H1 (cell line): ENCODE results near the gene EIPR1. TPM values are rescaled to one million over a fixed set of nuclear protein-coding genes. Genes with fewer than 3 reads are reported as not detected.

Experiments used
- CTCF ChIA-PET: fragments of 300-600 bp; sonication (Branson Sonifier 250); formaldehyde crosslinking; loops from one replicate; lab custom pipeline; 2021; ENCODE audit not compliant: partially characterized antibody; lab: Charles Lee
- POLR2A ChIA-PET: fragments of 300-600 bp; sonication (Branson Sonifier 250); formaldehyde crosslinking; loops from one replicate; lab custom pipeline; 2021; ENCODE audit warnings: inconsistent platforms; ENCODE audit not compliant: partially characterized antibody; lab: Charles Lee
- DNase-seq, 2 experiments: peaks; one replicate each; pipeline versions ENCODE4 v3.0.0 to v3.0.0-alpha.2; 2010 to 2022; ENCODE audit warnings: low spot score in 2 of 2, low read depth in 1 of 2, mixed read lengths in 1 of 2
- FAIRE-seq: peaks from 2 replicates; lab custom pipeline; 2011; peaks lifted over from hg19 to GRCh38; lab: Jason Lieb, UNC
- H2AFZ ChIP-seq: 2 replicates; pipeline ENCODE4 v1.8.1; 2012; ENCODE audit warnings: low read length, inconsistent platforms
- H2AK5ac ChIP-seq: 2 replicates; pipeline ENCODE4 v1.6.1; 2013; ENCODE audit warnings: low read depth, low read length
- H2BK120ac ChIP-seq: replicated peaks from 2 replicates; pipeline ENCODE3; 2013; ENCODE audit warnings: low read depth, low read length, inconsistent platforms
- H2BK12ac ChIP-seq: 2 replicates; pipeline ENCODE4 v1.6.1; 2013; ENCODE audit warnings: low read depth, low read length
- H2BK15ac ChIP-seq: 2 replicates; pipeline ENCODE4 v1.6.1; 2013; ENCODE audit warnings: low read length
- H2BK20ac ChIP-seq: 2 replicates; pipeline ENCODE4 v1.6.1; 2013; ENCODE audit warnings: low read length
- H2BK5ac ChIP-seq: 2 replicates; pipeline ENCODE4 v1.6.1; 2013; ENCODE audit warnings: low read depth, low read length
- H3K14ac ChIP-seq: 2 replicates; pipeline ENCODE4 v1.6.1; 2013; ENCODE audit warnings: inconsistent platforms; ENCODE audit not compliant: insufficient read length
- H3K18ac ChIP-seq: 2 replicates; pipeline ENCODE4 v1.6.1; 2013; ENCODE audit warnings: low read length; ENCODE audit errors: extremely low read depth
- H3K23ac ChIP-seq: 2 replicates; pipeline ENCODE4 v1.6.1; 2013; ENCODE audit warnings: inconsistent platforms; ENCODE audit not compliant: insufficient read length
- H3K23me2 ChIP-seq: 2 replicates; pipeline ENCODE4 v1.6.1; 2013; ENCODE audit warnings: low read depth, low read length
- H3K27ac ChIP-seq: 2 replicates; pipeline ENCODE4 v1.6.1; 2011; ENCODE audit warnings: low read depth, low read length, inconsistent platforms
- H3K27me3 ChIP-seq, 4 experiments: replicated peaks in 1 of 4; 1 replicate in 1 of 4; 2 replicates in 3 of 4; pipeline versions ENCODE4 v1.6.1 to v1.8.1; 2011 to 2013; ENCODE audit warnings: low read length in 3 of 4, mild to moderate bottlenecking in 3 of 4, inconsistent platforms in 2 of 4, mixed read lengths in 2 of 4, moderate library complexity in 1 of 4; ENCODE audit not compliant: control insufficient read depth in 3 of 4, insufficient read depth in 3 of 4; ENCODE audit errors: extremely low read depth in 1 of 4
- H3K36me3 ChIP-seq, 4 experiments: 2 replicates each; pipeline versions ENCODE4 v1.6.1 to v1.8.1; 2011 to 2013; ENCODE audit warnings: mild to moderate bottlenecking in 4 of 4, low read length in 3 of 4, moderate library complexity in 2 of 4, control low read depth in 1 of 4, inconsistent platforms in 1 of 4; ENCODE audit not compliant: insufficient read depth in 4 of 4, control insufficient read depth in 2 of 4
- H3K4ac ChIP-seq: replicated peaks from 2 replicates; pipeline ENCODE3; 2013; ENCODE audit warnings: low read length, low read depth, mixed read lengths, inconsistent platforms; ENCODE audit not compliant: insufficient read length
- H3K4me1 ChIP-seq, 4 experiments: replicated peaks in 1 of 4; 1 replicate in 1 of 4; 2 replicates in 3 of 4; pipeline versions ENCODE4 v1.6.1 to v1.8.1; 2011 to 2013; ENCODE audit warnings: low read length in 3 of 4, inconsistent platforms in 2 of 4, mixed read lengths in 1 of 4; ENCODE audit not compliant: insufficient read depth in 4 of 4, control insufficient read depth in 3 of 4
- H3K4me2 ChIP-seq, 2 experiments: 2 replicates each; pipeline versions ENCODE4 v1.6.1 to v1.8.1; 2011 to 2013; ENCODE audit warnings: low read depth in 2 of 2, low read length in 2 of 2, control low read depth in 1 of 2, inconsistent platforms in 1 of 2, mild to moderate bottlenecking in 1 of 2; ENCODE audit not compliant: insufficient read depth in 1 of 2
- H3K4me3 ChIP-seq, 4 experiments: fragments of 200-600, 300-600 bp in 1 of 4; sonication (generic), shearing (Covaris generic), sonication (Bioruptor Twin) in 1 of 4; 2 replicates each; pipeline versions ENCODE4 v1.5.1 to v1.8.1; 2011 to 2016; ENCODE audit warnings: low read length in 4 of 4, low read depth in 3 of 4, control low read depth in 2 of 4, inconsistent platforms in 2 of 4, mild to moderate bottlenecking in 2 of 4, mixed read lengths in 1 of 4, moderate library complexity in 1 of 4; ENCODE audit not compliant: insufficient read depth in 2 of 4; ENCODE audit errors: extremely low read depth in 1 of 4
- H3K56ac ChIP-seq: replicated peaks from 2 replicates; pipeline ENCODE3; 2013; ENCODE audit warnings: low read depth, mild to moderate bottlenecking, mixed read lengths, low read length, inconsistent platforms; ENCODE audit not compliant: insufficient read length
- H3K79me1 ChIP-seq: 2 replicates; pipeline ENCODE4 v1.6.1; 2013; ENCODE audit warnings: low read depth, low read length, control low read depth
- H3K79me2 ChIP-seq, 2 experiments: 2 replicates each; pipeline versions ENCODE4 v1.6.1 to v1.8.1; 2012 to 2013; ENCODE audit warnings: low read length in 2 of 2, mild to moderate bottlenecking in 2 of 2, inconsistent platforms in 1 of 2; ENCODE audit not compliant: insufficient read depth in 2 of 2, control insufficient read depth in 1 of 2
- H3K9ac ChIP-seq, 4 experiments: replicated peaks in 1 of 4; 1 replicate in 1 of 4; 2 replicates in 3 of 4; pipeline versions ENCODE4 v1.6.1 to v1.8.1; 2011 to 2013; ENCODE audit warnings: low read depth in 3 of 4, low read length in 3 of 4, control low read depth in 2 of 4, mild to moderate bottlenecking in 2 of 4, moderate library complexity in 2 of 4, inconsistent platforms in 1 of 4; ENCODE audit errors: extremely low read depth in 1 of 4
- H3K9me3 ChIP-seq, 2 experiments: 2 replicates each; pipeline versions ENCODE4 v1.6.1 to v1.8.1; 2012 to 2013; ENCODE audit warnings: mild to moderate bottlenecking in 2 of 2, moderate library complexity in 2 of 2, control low read depth in 1 of 2, inconsistent platforms in 1 of 2, low read depth in 1 of 2, low read length in 1 of 2, mixed read lengths in 1 of 2; ENCODE audit not compliant: insufficient read depth in 2 of 2
- H4K20me1 ChIP-seq, 2 experiments: replicated peaks in 1 of 2; 2 replicates each; pipeline versions ENCODE3 to v1.8.1; 2011 to 2013; ENCODE audit warnings: inconsistent platforms in 2 of 2, low read length in 2 of 2, mild to moderate bottlenecking in 1 of 2; ENCODE audit not compliant: insufficient read depth in 2 of 2, control insufficient read depth in 1 of 2
- H4K5ac ChIP-seq: 2 replicates; pipeline ENCODE4 v1.6.1; 2013; ENCODE audit warnings: low read length, low read depth, mixed read lengths, inconsistent platforms; ENCODE audit not compliant: insufficient read length
- H4K8ac ChIP-seq: 2 replicates; pipeline ENCODE4 v1.8.0; 2013; ENCODE audit warnings: mild to moderate bottlenecking, moderate library complexity, low read length, inconsistent platforms; ENCODE audit not compliant: insufficient read depth; ENCODE audit errors: extremely low read depth
- H4K91ac ChIP-seq: replicated peaks from 2 replicates; pipeline ENCODE3; 2013; ENCODE audit warnings: low read length, mixed read lengths, inconsistent platforms; ENCODE audit not compliant: insufficient read length
- BCL11A ChIP-seq, 2 experiments: IDR thresholded peaks; one replicate each; pipeline ENCODE4 v1.6.1; 2011; ENCODE audit warnings: low read depth in 2 of 2, low read length in 2 of 2, mild to moderate bottlenecking in 2 of 2
- CBX5 ChIP-seq: fragments of 300-800, 300-1000 bp; sonication (generic); IDR thresholded peaks from 2 replicates; pipeline ENCODE4 v1.7.1; 2016; ENCODE audit warnings: antibody characterized with exemption, low read length, low read depth
- EGR1 ChIP-seq: IDR thresholded peaks from 2 replicates; pipeline ENCODE4 v1.6.1; 2011; ENCODE audit warnings: low read depth, low read length, borderline replicate concordance
- EZH2 ChIP-seq: fragments of 200-600 bp; sonication (generic); IDR thresholded peaks from 2 replicates; pipeline ENCODE4 v1.7.1; 2012; ENCODE audit warnings: low read depth, mild to moderate bottlenecking, moderate library complexity, low read length, inconsistent platforms; ENCODE audit not compliant: severe bottlenecking
- FOSL1 ChIP-seq: IDR thresholded peaks from 2 replicates; pipeline ENCODE4 v1.6.1; 2011; ENCODE audit warnings: mild to moderate bottlenecking, low read depth, low read length, moderate library complexity; ENCODE audit not compliant: insufficient read depth
- JUN ChIP-seq: IDR thresholded peaks from 2 replicates; pipeline ENCODE4 v1.6.1; 2011; ENCODE audit warnings: low read depth, mild to moderate bottlenecking, improper control_type of control experiment, low read length
- KDM4A ChIP-seq: IDR thresholded peaks from one replicate; pipeline ENCODE4 v1.7.1; 2012; ENCODE audit warnings: low read depth, mild to moderate bottlenecking, moderate library complexity, low read length, inconsistent platforms; ENCODE audit not compliant: severe bottlenecking
- MAFK ChIP-seq: IDR thresholded peaks from 2 replicates; pipeline ENCODE4 v1.6.1; 2012; ENCODE audit warnings: low read depth, mild to moderate bottlenecking, improper control_type of control experiment, low read length
- PHF8 ChIP-seq: fragments of 200-600 bp; sonication (generic); conservative IDR thresholded peaks from 2 replicates; pipeline ENCODE4 v1.7.1; 2012; ENCODE audit warnings: low read depth, mild to moderate bottlenecking, inconsistent platforms, low read length, moderate library complexity
- POLR2A ChIP-seq, 2 experiments: IDR thresholded peaks; 1 replicate in 1 of 2; 2 replicates in 1 of 2; pipeline ENCODE4 v1.6.1; 2011; ENCODE audit warnings: low read depth in 2 of 2, low read length in 2 of 2, mild to moderate bottlenecking in 2 of 2; ENCODE audit errors: control extremely low read depth in 1 of 2
- RBBP5 ChIP-seq: IDR thresholded peaks from 2 replicates; pipeline ENCODE4 v1.7.1; 2012; ENCODE audit warnings: low read depth, mild to moderate bottlenecking, inconsistent platforms, low read length, moderate library complexity, borderline replicate concordance
- SIRT6 ChIP-seq: IDR thresholded peaks from one replicate; pipeline ENCODE4 v1.7.1; 2012; ENCODE audit warnings: low read length, inconsistent platforms
- SP1 ChIP-seq: IDR thresholded peaks from 2 replicates; pipeline ENCODE4 v1.6.1; 2011; ENCODE audit warnings: low read depth, low read length
- TAF7 ChIP-seq: optimal IDR thresholded peaks from 2 replicates; pipeline ENCODE3; 2011; ENCODE audit warnings: low read depth, mild to moderate bottlenecking, inconsistent platforms, low read length, moderate library complexity, borderline replicate concordance
- TBP ChIP-seq: IDR thresholded peaks from 2 replicates; pipeline ENCODE4 v1.6.1; 2011; ENCODE audit warnings: low read depth, low read length, improper control_type of control experiment
- WGBS, 2 experiments: shearing (Covaris generic) in 1 of 2; methylation state at CpG; one replicate each; pipeline versions ENCODE4 v1.1.6 to v1.1.7; 2013 to 2015; ENCODE audit warnings: low lambda C conversion rate in 2 of 2, mixed read lengths in 2 of 2, inconsistent platforms in 1 of 2, low coverage in 1 of 2, missing lambda C conversion rate in 1 of 2; ENCODE audit not compliant: insufficient replicate concordance in 2 of 2, insufficient coverage in 1 of 2, insufficient read length in 1 of 2; ENCODE audit errors: extremely low coverage in 1 of 2, missing lambda C conversion rate in 1 of 2; 5-methylcytosine and 5-hydroxymethylcytosine counted together
- polyA plus RNA-seq, 7 experiments: library from polyadenylated mRNA; depleted of rRNA in 3 of 7; stranded (reverse) in 5 of 7; unstranded in 2 of 7; fragments of >200 nt in 5 of 7; fragments of 200-250 nt in 2 of 7; gene quantifications; 1 replicate in 5 of 7; 2 replicates in 1 of 7; 4 replicates in 1 of 7; pipeline versions ENCODE4 v1.2.1 to v1.2.3, GENCODE V29; 2011 to 2013; ENCODE audit warnings: missing spikeins in 2 of 7, mixed read lengths in 2 of 7
- total RNA-seq: library from RNA; stranded (reverse); fragmentation: NEBNext Ultra II Directional; extraction: Animal tissue kit (Norgen Biotek cat#: 25700); gene quantifications from 2 replicates; pipeline ENCODE4 v1.2.1, GENCODE V29; 2021

EIPR1 gene
- total and polyA plus RNA-seq, 2 of the 8 experiments (the other 6 are each of a cell fraction or from before 2014, with no cell fraction given): 26.3 to 56.4 TPM

GRCh38 chr2:3182848-3183247 lies 194.8 kb downstream of the EIPR1 start:
- no peak overlapping the region for H3K56ac ChIP-seq
- H2BK5ac ChIP-seq: no peak overlapping the region
- WGBS, 2 experiments: 83% methylated on average over 1 of the region's 2 CpGs; no CpG with 5 or more reads in 1 of the 2 experiments
- no peak overlapping the region for H3K4ac ChIP-seq
- H4K20me1 ChIP-seq: peaks cover 0 to 2% of the 10 kb centered on the region in 2 experiments
- H3K18ac ChIP-seq: no peak overlapping the region
- ChIA-PET POLR2A (no interaction called here), CTCF (no interaction called here)
- H3K4me1 ChIP-seq: no peaks in the 10 kb centered on the region; a peak in 1 of 7 replicates
- no peaks in the 10 kb centered on the region for H3K27me3 ChIP-seq
- TF ChIP-seq EZH2 (no peak), EGR1 (no peak), POLR2A (IDR thresholded peaks at IDR 0.05; ENCODE audit: control extremely low read depth in 1 of 2, low read depth in 2 of 2, low read length in 2 of 2) (no peak), CBX5 (no peak), SIRT6 (no peak), RBBP5 (no peak), TAF7 (no peak), PHF8 (no peak), MAFK (no peak), JUN (no peak), BCL11A (IDR thresholded peaks at IDR 0.05; ENCODE audit: low read depth in 2 of 2, low read length in 2 of 2) (no peak), TBP (no peak), FOSL1 (no peak), KDM4A (no peak), SP1 (no peak)
- no peaks in the 10 kb centered on the region; the same call in 1 of the 2 replicates for H3K79me1 ChIP-seq
- H2BK20ac ChIP-seq: no peak overlapping the region
- H2AK5ac ChIP-seq: no peak overlapping the region
- no peak overlapping the region for H3K4me3 ChIP-seq
- no peaks in the 10 kb centered on the region for H3K9me3 ChIP-seq
- FAIRE-seq (no peak), DNase-seq (no peak)
- no peak overlapping the region for H3K27ac ChIP-seq
- H2BK120ac ChIP-seq: no peak overlapping the region
- H3K23me2 ChIP-seq: peaks cover 6% of the 10 kb centered on the region; the same call in 1 of the 2 replicates
- H4K8ac ChIP-seq: no peak overlapping the region
- H3K9ac ChIP-seq: no peak overlapping the region
- no peaks in the 10 kb centered on the region for H3K36me3 ChIP-seq
- no peak overlapping the region for H4K5ac ChIP-seq
- H2AFZ ChIP-seq: no peak overlapping the region
- H3K23ac ChIP-seq: no peak overlapping the region
- H3K14ac ChIP-seq: no peak overlapping the region
- no peak overlapping the region for H3K4me2 ChIP-seq
- H2BK15ac ChIP-seq: no peak overlapping the region
- no peaks in the 10 kb centered on the region for H3K79me2 ChIP-seq
- no peak overlapping the region for H2BK12ac ChIP-seq
- H4K91ac ChIP-seq: no peak overlapping the region
